H9 (cell line): Measurements from ENCODE around the gene SCUBE1. TPM values are rescaled to one million over a fixed set of nuclear protein-coding genes. Genes with fewer than 3 reads are reported as not detected.

Experiments used
- DNase-seq: peaks from one replicate; pipeline ENCODE4 v3.0.0-alpha.2; 2017
- H2AFZ ChIP-seq: one replicate; pipeline ENCODE4 v1.6.1; 2013; ENCODE audit warnings: mild to moderate bottlenecking, low read length, control low read depth, moderate library complexity
- H2AK5ac ChIP-seq: 2 replicates; pipeline ENCODE4 v1.6.1; 2013; ENCODE audit warnings: low read length, control low read depth, mixed read lengths; ENCODE audit not compliant: insufficient read length
- H2BK120ac ChIP-seq: one replicate; pipeline ENCODE4 v1.6.1; 2013; ENCODE audit warnings: low read depth, mild to moderate bottlenecking, low read length, control low read depth, inconsistent platforms; ENCODE audit not compliant: poor library complexity, severe bottlenecking
- H2BK12ac ChIP-seq: 2 replicates; pipeline ENCODE4 v1.6.1; 2013; ENCODE audit warnings: low read length, control low read depth, mixed read lengths, low read depth; ENCODE audit not compliant: insufficient read length
- H2BK15ac ChIP-seq: 2 replicates; pipeline ENCODE4 v1.6.1; 2013; ENCODE audit warnings: low read depth, low read length, control low read depth
- H2BK20ac ChIP-seq: one replicate; pipeline ENCODE4 v1.6.1; 2013; ENCODE audit warnings: low read depth, mild to moderate bottlenecking, low read length, control low read depth, inconsistent platforms; ENCODE audit not compliant: poor library complexity, severe bottlenecking
- H2BK5ac ChIP-seq: 2 replicates; pipeline ENCODE4 v1.6.1; 2013; ENCODE audit warnings: low read length, control low read depth, mixed read lengths; ENCODE audit not compliant: insufficient read length
- H3K14ac ChIP-seq: 2 replicates; pipeline ENCODE4 v1.6.1; 2013; ENCODE audit warnings: low read length, control low read depth; ENCODE audit not compliant: insufficient read depth
- H3K18ac ChIP-seq: 2 replicates; pipeline ENCODE4 v1.6.1; 2013; ENCODE audit warnings: low read depth, mild to moderate bottlenecking, mixed read lengths, low read length, control low read depth; ENCODE audit not compliant: insufficient read length
- H3K23ac ChIP-seq: 2 replicates; pipeline ENCODE4 v1.6.1; 2013; ENCODE audit warnings: low read length, control low read depth, mixed read lengths, low read depth; ENCODE audit not compliant: insufficient read length
- H3K23me2 ChIP-seq: 2 replicates; pipeline ENCODE4 v1.6.1; 2013; ENCODE audit warnings: low read depth, mild to moderate bottlenecking, mixed read lengths, low read length, control low read depth; ENCODE audit not compliant: insufficient read length, poor library complexity, severe bottlenecking
- H3K27ac ChIP-seq: 2 replicates; pipeline ENCODE4 v1.5.1; 2013; ENCODE audit warnings: low read length, control low read depth, mixed read lengths, low read depth; ENCODE audit not compliant: insufficient read length
- H3K27me3 ChIP-seq: 2 replicates; pipeline ENCODE4 v1.6.1; 2013; ENCODE audit warnings: low read length, control low read depth, inconsistent platforms; ENCODE audit not compliant: insufficient read depth
- H3K4ac ChIP-seq: 2 replicates; pipeline ENCODE4 v1.6.1; 2013; ENCODE audit warnings: low read depth, mild to moderate bottlenecking, control low read depth, inconsistent platforms, low read length, moderate library complexity
- H3K4me1 ChIP-seq: 2 replicates; pipeline ENCODE4 v1.6.1; 2013; ENCODE audit warnings: low read length, control low read depth, inconsistent platforms; ENCODE audit not compliant: insufficient read depth
- H3K4me2 ChIP-seq: 2 replicates; pipeline ENCODE4 v1.6.1; 2013; ENCODE audit warnings: low read length, control low read depth, mixed read lengths; ENCODE audit not compliant: insufficient read length, insufficient read depth
- H3K56ac ChIP-seq: 2 replicates; pipeline ENCODE4 v1.6.1; 2013; ENCODE audit warnings: low read depth, mild to moderate bottlenecking, mixed read lengths, low read length, control low read depth; ENCODE audit not compliant: insufficient read length
- H3K79me1 ChIP-seq: 2 replicates; pipeline ENCODE4 v1.6.1; 2013; ENCODE audit warnings: low read depth, mild to moderate bottlenecking, moderate library complexity, low read length, control low read depth, inconsistent platforms; ENCODE audit not compliant: insufficient read depth, poor library complexity, severe bottlenecking
- H3K79me2 ChIP-seq: 2 replicates; pipeline ENCODE4 v1.6.1; 2013; ENCODE audit warnings: low read length, control low read depth, inconsistent platforms; ENCODE audit not compliant: insufficient read depth
- H3K9ac ChIP-seq: 2 replicates; pipeline ENCODE4 v1.6.1; 2013; ENCODE audit warnings: low read length, control low read depth, mixed read lengths; ENCODE audit not compliant: insufficient read length; ENCODE audit errors: extremely low read depth
- H3K9me3 ChIP-seq: one replicate; pipeline ENCODE4 v1.6.1; 2013; ENCODE audit warnings: low read depth, low read length, inconsistent platforms; ENCODE audit not compliant: control insufficient read depth
- H3T11ph ChIP-seq: one replicate; pipeline ENCODE4 v1.6.1; 2013; ENCODE audit warnings: mild to moderate bottlenecking, low read length, control low read depth, inconsistent platforms
- H4K20me1 ChIP-seq: one replicate; pipeline ENCODE4 v1.6.1; 2013; ENCODE audit not compliant: control insufficient read depth, insufficient read length, insufficient read depth
- H4K5ac ChIP-seq: 2 replicates; pipeline ENCODE4 v1.6.1; 2013; ENCODE audit warnings: low read depth, mild to moderate bottlenecking, mixed read lengths, low read length, control low read depth; ENCODE audit not compliant: insufficient read length
- H4K8ac ChIP-seq: replicated peaks from 2 replicates; pipeline ENCODE4 v1.6.1; 2013; ENCODE audit warnings: low read length, control low read depth, mixed read lengths, low read depth; ENCODE audit not compliant: insufficient read length
- H4K91ac ChIP-seq: 2 replicates; pipeline ENCODE4 v1.6.1; 2013; ENCODE audit warnings: low read depth, mild to moderate bottlenecking, moderate library complexity, mixed read lengths, low read length, control low read depth; ENCODE audit not compliant: insufficient read length
- H3K27ac Mint-ChIP-seq, 3 experiments: 2 replicates in 2 of 3; 3 replicates in 1 of 3; pipeline ENCODE4 v1.8.0; 2020 to 2021; ENCODE audit warnings: mixed read lengths in 3 of 3, mild to moderate bottlenecking in 1 of 3, moderate library complexity in 1 of 3
- H3K27me3 Mint-ChIP-seq: 2 replicates; pipeline ENCODE4 v1.8.0; 2021; ENCODE audit warnings: low read depth, mild to moderate bottlenecking, moderate library complexity, mixed read lengths
- H3K36me3 Mint-ChIP-seq, 3 experiments: 2 replicates in 2 of 3; 3 replicates in 1 of 3; pipeline ENCODE4 v1.8.0; 2020 to 2021; ENCODE audit warnings: low read depth in 3 of 3, mixed read lengths in 3 of 3; ENCODE audit not compliant: insufficient read depth in 1 of 3
- H3K4me1 Mint-ChIP-seq, 2 experiments: 2 replicates each; pipeline ENCODE4 v1.8.0; 2020; ENCODE audit warnings: mixed read lengths in 2 of 2
- H3K4me3 Mint-ChIP-seq, 2 experiments: 2 replicates in 1 of 2; 3 replicates in 1 of 2; pipeline ENCODE4 v1.8.0; 2020 to 2021; ENCODE audit warnings: mild to moderate bottlenecking in 2 of 2, mixed read lengths in 2 of 2, moderate library complexity in 1 of 2
- H3K9me3 Mint-ChIP-seq, 2 experiments: 2 replicates in 1 of 2; 3 replicates in 1 of 2; pipeline ENCODE4 v1.8.0; 2020; ENCODE audit warnings: mild to moderate bottlenecking in 2 of 2, mixed read lengths in 2 of 2, moderate library complexity in 1 of 2
- CTCF ChIP-seq: fragments of 200-600 bp; sonication (generic); conservative IDR thresholded peaks from 3 replicates; pipeline ENCODE4 v1.8.0; 2021; ENCODE audit warnings: antibody characterized with exemption, mild to moderate bottlenecking
- WGBS: extraction: QIAGEN DNeasy Blood & Tissue Kit; methylation state at CpG from one replicate; pipeline ENCODE4 v1.1.7; 2013; ENCODE audit warnings: missing lambda C conversion rate, low lambda C conversion rate, mixed read lengths; ENCODE audit not compliant: insufficient read length; ENCODE audit errors: extremely low coverage; 5-methylcytosine and 5-hydroxymethylcytosine counted together
- total RNA-seq: library from RNA; stranded (reverse); gene quantifications from 2 replicates; pipeline ENCODE4 v1.2.1, GENCODE V29; 2021

Gene SCUBE1
- total RNA-seq, 1 experiment from 2014 or later, result 1.2 TPM

GRCh38 chr22:43325176-43325575 lies 18.0 kb downstream of the SCUBE1 start:
- Histone ChIP-seq H4K91ac (no peak overlapping the region), H4K20me1 (no peaks in the 10 kb centered on the region)
- WGBS, result no CpG with 5 or more reads among the region's 13 CpGs

More at GRCh38 chr22:43325176-43325575, 18.0 kb downstream of the SCUBE1 start:
- Histone ChIP-seq H3K9ac (no peak overlapping the region), H2BK12ac (no peak overlapping the region), H2BK5ac (no peak overlapping the region), H3K79me1 (no peaks in the 10 kb centered on the region), H3K4me2 (no peak overlapping the region), H2BK15ac (no peak overlapping the region), H3K18ac (no peak overlapping the region), H2AFZ (no peak overlapping the region), H3K4me1 (no peaks in the 10 kb centered on the region; the same call in 1 of the 2 replicates), H3K23me2 (no peaks in the 10 kb centered on the region), H2BK120ac (no peak overlapping the region), H3K9me3 (no peaks in the 10 kb centered on the region), H3K56ac (no peak overlapping the region), H4K5ac (no peak overlapping the region), H2BK20ac (no peak overlapping the region), H3K27me3 (no peaks in the 10 kb centered on the region), H3K23ac (no peak overlapping the region), H3T11ph (no peak overlapping the region), H3K4ac (no peak overlapping the region), H3K14ac (no peak overlapping the region), H2AK5ac (no peak overlapping the region), H4K8ac (no peak overlapping the region), H3K27ac (no peak overlapping the region), H3K79me2 (0 out of 2 replicates have a peak, but pooled peaks cover 2% of the 10 kb centered on the region)
- Mint-ChIP-seq H3K27ac (no peak overlapping the region), H3K4me1 (peaks cover 22 to 32% of the 10 kb centered on the region in 2 experiments), H3K9me3 (no peaks in the 10 kb centered on the region), H3K27me3 (peaks cover 7% of the 10 kb centered on the region), H3K4me3 (no peak overlapping the region), H3K36me3 (no peaks in the 10 kb centered on the region)
- TF ChIP-seq CTCF, result no peak
- no peak for DNase-seq
